K562 (cell line): ENCODE results near the gene MYO10. TPM values are rescaled to one million over a fixed set of nuclear protein-coding genes. Genes with fewer than 3 reads are reported as not detected.

Experiments used
- ATAC-seq: fragments of 200-7000 bp; cut with Tn5 transposase; 3 replicates; pipeline ENCODE4 v1.9.1; 2020; ENCODE audit warnings: moderate library complexity
- BruUV-seq: library from RNA; stranded (reverse); fragments of 400-500 nt; replicated peaks from 2 replicates; lab custom pipeline; 2021; lab: Mats Ljungman, UMichigan
- CTCF ChIA-PET: fragments of 300-600 bp; formaldehyde crosslinking; extraction: SDS; loops from one replicate; lab custom pipeline; 2021; ENCODE audit warnings: low intra/inter-chr PET ratio; lab: Yijun Ruan, JAX
- POLR2A ChIA-PET: fragments of 300-600, 350-650 bp; sonication (Branson Sonifier 250); formaldehyde crosslinking; extraction: SDS; loops from one replicate; lab custom pipeline; 2021; ENCODE audit warnings: antibody characterized with exemption, inconsistent platforms; lab: Yijun Ruan, JAX
- DNase-seq, 4 experiments: peaks; one replicate each; pipeline versions ENCODE4 v3.0.0 to v3.0.0-alpha.2; 2011 to 2018; ENCODE audit warnings: low spot score in 3 of 4, mixed read lengths in 3 of 4; ENCODE audit errors: extremely low read depth in 1 of 4
- FAIRE-seq: peaks from 2 replicates; lab custom pipeline; 2011; peaks lifted over from hg19 to GRCh38; lab: Jason Lieb, UNC
- H2AFZ ChIP-seq: 2 replicates; pipeline ENCODE4 v1.6.0; 2011; ENCODE audit warnings: low read depth, low read length, control low read depth, inconsistent platforms
- H3K27ac ChIP-seq: fragments of 200-600 bp; 3 replicates; pipeline ENCODE4 v1.8.0; 2011; ENCODE audit warnings: low read depth, mild to moderate bottlenecking, control low read depth, inconsistent platforms, low read length, moderate library complexity, mixed read lengths; ENCODE audit errors: extremely low read depth
- H3K27me3 ChIP-seq, 2 experiments: fragments of 300-600 bp in 1 of 2; 2 replicates in 1 of 2; 3 replicates in 1 of 2; pipeline versions ENCODE4 v1.6.0 to v1.8.0; 2011; ENCODE audit warnings: inconsistent platforms in 2 of 2, low read length in 2 of 2, mild to moderate bottlenecking in 1 of 2, mixed read lengths in 1 of 2, moderate library complexity in 1 of 2; ENCODE audit not compliant: control insufficient read depth in 2 of 2, insufficient read depth in 2 of 2
- H3K36me3 ChIP-seq: fragments of 300-600 bp; 3 replicates; pipeline ENCODE4 v1.8.0; 2011; ENCODE audit warnings: mild to moderate bottlenecking, low read length, inconsistent platforms; ENCODE audit not compliant: control insufficient read depth, insufficient read depth
- H3K4me1 ChIP-seq, 2 experiments: fragments of 200-600 bp in 1 of 2; replicated peaks in 1 of 2; 2 replicates in 1 of 2; 3 replicates in 1 of 2; pipeline versions ENCODE4 v1.5.1 to v1.8.0; 2011; ENCODE audit warnings: inconsistent platforms in 2 of 2, low read length in 2 of 2, mild to moderate bottlenecking in 1 of 2, mixed read lengths in 1 of 2, moderate library complexity in 1 of 2; ENCODE audit not compliant: control insufficient read depth in 2 of 2, insufficient read depth in 2 of 2
- H3K4me2 ChIP-seq: 2 replicates; pipeline ENCODE4 v1.6.1; 2011; ENCODE audit warnings: low read length, control low read depth, inconsistent platforms, mixed read lengths; ENCODE audit not compliant: insufficient read depth
- H3K4me3 ChIP-seq: fragments of 200-600 bp; sonication (generic), shearing (Covaris generic); 2 replicates; pipeline ENCODE4 v1.5.1; 2016; ENCODE audit warnings: control low read depth, inconsistent platforms
- H3K79me2 ChIP-seq: fragments of 200-600 bp; 3 replicates; pipeline ENCODE4 v1.8.0; 2011; ENCODE audit warnings: low read length, inconsistent platforms; ENCODE audit not compliant: control insufficient read depth, insufficient read depth
- H3K9ac ChIP-seq, 2 experiments: 2 replicates each; pipeline versions ENCODE4 v1.6.0 to v1.6.1; 2011; ENCODE audit warnings: low read depth in 2 of 2, low read length in 2 of 2, control low read depth in 1 of 2, inconsistent platforms in 1 of 2, mild to moderate bottlenecking in 1 of 2, mixed read lengths in 1 of 2; ENCODE audit not compliant: insufficient read depth in 1 of 2
- H3K9me1 ChIP-seq: one replicate; pipeline ENCODE4 v1.6.0; 2011; ENCODE audit warnings: inconsistent platforms, mild to moderate bottlenecking, low read length, moderate library complexity; ENCODE audit not compliant: control insufficient read depth, insufficient read depth
- H3K9me3 ChIP-seq: replicated peaks from 2 replicates; pipeline ENCODE4 v1.5.1; 2011; ENCODE audit warnings: low read depth, low read length, inconsistent platforms; ENCODE audit not compliant: control insufficient read depth, insufficient read depth
- H4K20me1 ChIP-seq: replicated peaks from 2 replicates; pipeline ENCODE4 v1.6.1; 2011; ENCODE audit warnings: low read length, inconsistent platforms, mixed read lengths; ENCODE audit not compliant: control insufficient read depth, insufficient read depth
- ATF7 ChIP-seq: fragments of 450-650 bp; IDR thresholded peaks from 2 replicates; pipeline ENCODE4 v1.7.1; 2014; ENCODE audit warnings: mild to moderate bottlenecking, moderate library complexity
- CAMTA2 ChIP-seq: fragments of 250-450 bp; sonication (Bioruptor Pico); conservative IDR thresholded peaks from 2 replicates; pipeline ENCODE4 v1.5.1; 2022
- SMARCA5 ChIP-seq: fragments of 450-650 bp; IDR thresholded peaks from 2 replicates; pipeline ENCODE4 v1.6.1; 2016
- ZBTB9 ChIP-seq: fragments of 450-650 bp; formaldehyde crosslinking; IDR thresholded peaks from 2 replicates; pipeline ENCODE4 v1.4.0; 2020; ENCODE audit warnings: mild to moderate bottlenecking, moderate library complexity
- WGBS: fragments of 100-300 bp; shearing (Covaris generic); methylation state at CpG from one replicate; pipeline ENCODE4 v1.1.6; 2016; ENCODE audit warnings: low coverage, mixed read lengths; ENCODE audit not compliant: insufficient coverage; ENCODE audit errors: missing lambda C conversion rate; 5-methylcytosine and 5-hydroxymethylcytosine counted together
- in situ Hi-C: fragments of 300-500 bp; cut with MboI; formaldehyde crosslinking; loops from 4 replicates; pipeline ENCODE4 v1.15.0; 2018; ENCODE audit warnings: inconsistent platforms, mixed read lengths
- intact Hi-C: fragments of 100-400 bp; cut with micrococcal nuclease; formaldehyde crosslinking; loops from 2 replicates; pipeline ENCODE4 v1.14.2; 2022
- polyA plus RNA-seq, 8 experiments: library from polyadenylated mRNA; depleted of rRNA in 4 of 8; stranded (reverse) in 5 of 8; unstranded in 3 of 8; fragments of >200 nt; fragmentation: Nextera tagmentation in 2 of 8; fragmentation: Illumina TruSeq in 1 of 8; extraction: Ambion mirVana in 2 of 8; extraction: Trizol in 1 of 8; gene quantifications; 2 replicates each; pipeline versions ENCODE4 v1.2.1 to v1.2.3, GENCODE V29; 2011 to 2014; ENCODE audit warnings: inconsistent platforms in 1 of 8, missing spikeins in 1 of 8
- total RNA-seq, 7 experiments: library from RNA; depleted of rRNA in 6 of 7; stranded (reverse); fragments of >200 nt in 6 of 7; fragmentation: Illumina TruSeq in 2 of 7; extraction: Trizol in 2 of 7; gene quantifications; 2 replicates each; pipeline versions ENCODE4 v1.2.1 to v1.2.3, GENCODE V29; 2011 to 2021; ENCODE audit warnings: low replicate concordance in 1 of 7

Gene MYO10
- total and polyA plus RNA-seq, 9 of the 15 experiments (the other 6 are each of a cell fraction or from before 2014, with no cell fraction given) = 0.04 to 0.24 TPM; not detected in 7

GRCh38 chr5:16865151-16865550 is 70.9 kb downstream of the MYO10 start:
- no peak overlapping the region for H2AFZ ChIP-seq
- H3K4me3 ChIP-seq = no peak overlapping the region
- POLR2A ChIA-PET = interaction anchor here (0.6 to 1.7 kb wide), 3 partner anchors 12 to 1292 kb away, joined by 3 to 4 read pairs (median 3); no protein-coding TSS in a partner anchor
- no peak overlapping the region for H3K4me2 ChIP-seq
- H3K27ac ChIP-seq = no peak overlapping the region
- under 1% methylated on average over 8 of the region's 8 CpGs for WGBS
- TF ChIP-seq CAMTA2 (CRISPR knock-in tag) (no peak), SMARCA5 (no peak), ATF7 (no peak)
- TF ChIP-seq, all 486 proteins: peak for 0
- DNase-seq (no peak), FAIRE-seq (no peak), ATAC-seq (no peak)
- Histone ChIP-seq H3K4me1 (no peaks in the 10 kb centered on the region), H3K9ac (no peak overlapping the region), H3K9me3 (no peaks in the 10 kb centered on the region), H4K20me1 (no peaks in the 10 kb centered on the region), H3K79me2 (no peaks in the 10 kb centered on the region), H3K27me3 (peaks cover 0 to 12% of the 10 kb centered on the region in 2 experiments; a peak in 3 of 5 replicates), H3K36me3 (no peaks in the 10 kb centered on the region), H3K9me1 (no peaks in the 10 kb centered on the region)
- intact Hi-C loops = no loop called here
- in situ Hi-C loops = no loop called here
- BruUV-seq = no TSS peak
- CTCF ChIA-PET = no interaction called here

GRCh38 chr5:16864631-16865131 is 71.4 kb downstream of the MYO10 start:
- TF ChIP-seq ZBTB9 (CRISPR knock-in tag) = no peak
- TF ChIP-seq, all 486 proteins: peak for 0
- 0% methylated on average over 4 of the region's 4 CpGs for WGBS
- Histone ChIP-seq H4K20me1 (no peaks in the 10 kb centered on the region), H3K27ac (no peak overlapping the region), H3K9ac (no peak overlapping the region), H3K9me1 (no peaks in the 10 kb centered on the region), H3K4me2 (no peak overlapping the region), H3K4me3 (no peak overlapping the region), H3K27me3 (peaks cover 0 to 12% of the 10 kb centered on the region in 2 experiments; a peak in 3 of 5 replicates), H2AFZ (no peak overlapping the region), H3K4me1 (no peaks in the 10 kb centered on the region), H3K79me2 (no peaks in the 10 kb centered on the region), H3K36me3 (no peaks in the 10 kb centered on the region), H3K9me3 (no peaks in the 10 kb centered on the region)
- DNase-seq (no peak), ATAC-seq (no peak), FAIRE-seq (no peak)
- in situ Hi-C loops = no loop called here
- BruUV-seq = no TSS peak
- intact Hi-C loops = no loop called here
- ChIA-PET CTCF (no interaction called here), POLR2A (interaction anchor here (0.6 to 1.7 kb wide), 3 partner anchors 11 to 1292 kb away, joined by 3 to 4 read pairs (median 3); no protein-coding TSS in a partner anchor)
